Panc1 (cell line): ENCODE results near the gene TACC2. TPM values are rescaled to one million over a fixed set of nuclear protein-coding genes. Genes with fewer than 3 reads are reported as not detected.

ENCODE experiments used
- ATAC-seq: fragments of 200-7000 bp; cut with Tn5 transposase; 2 replicates; pipeline ENCODE4 v1.9.1; 2020; ENCODE audit warnings: mild to moderate bottlenecking, moderate library complexity
- BruUV-seq: library from RNA; stranded (reverse); fragments of 400-500 nt; replicated peaks from 2 replicates; lab custom pipeline; 2021; lab: Mats Ljungman, UMichigan
- CTCF ChIA-PET: fragments of 300-600 bp; sonication (Branson Sonifier 250); formaldehyde crosslinking; loops from one replicate; lab custom pipeline; 2022; ENCODE audit warnings: antibody characterized with exemption; lab: Charles Lee
- POLR2A ChIA-PET: fragments of 300-600 bp; sonication (Branson Sonifier 250); formaldehyde crosslinking; loops from one replicate; lab custom pipeline; 2022; ENCODE audit warnings: antibody characterized with exemption; lab: Charles Lee
- DNase-seq: peaks from one replicate; pipeline ENCODE4 v3.0.0-alpha.2; 2010; ENCODE audit warnings: low read depth, low spot score
- H3K27ac ChIP-seq: 2 replicates; pipeline ENCODE4 v1.5.1; 2011; ENCODE audit warnings: mild to moderate bottlenecking, low read length, inconsistent platforms
- H3K27me3 ChIP-seq: fragments of 200-500 bp; sonication (Bioruptor generic); 2 replicates; pipeline ENCODE4 v1.6.0; 2014; ENCODE audit warnings: low read length, inconsistent platforms; ENCODE audit not compliant: control insufficient read depth, insufficient read depth
- H3K36me3 ChIP-seq: fragments of 200-500 bp; sonication (Bioruptor generic); 2 replicates; pipeline ENCODE4 v1.5.1; 2014; ENCODE audit warnings: inconsistent platforms, mild to moderate bottlenecking, low read length, moderate library complexity; ENCODE audit not compliant: control insufficient read depth, insufficient read depth
- H3K4me1 ChIP-seq: 2 replicates; pipeline ENCODE4 v1.5.1; 2011; ENCODE audit warnings: inconsistent platforms, mild to moderate bottlenecking, low read length, moderate library complexity; ENCODE audit not compliant: control insufficient read depth, insufficient read depth
- H3K4me3 ChIP-seq, 2 experiments: 2 replicates each; pipeline ENCODE4 v1.5.1; 2011 to 2012; ENCODE audit warnings: low read depth in 2 of 2, low read length in 2 of 2, mild to moderate bottlenecking in 2 of 2, inconsistent platforms in 1 of 2, moderate library complexity in 1 of 2
- H3K9me3 ChIP-seq: fragments of 200-500 bp; sonication (Bioruptor generic); 2 replicates; pipeline ENCODE4 v1.5.1; 2014; ENCODE audit warnings: low read depth, mild to moderate bottlenecking, inconsistent platforms, low read length, moderate library complexity; ENCODE audit not compliant: control insufficient read depth, insufficient read depth
- CTCF ChIP-seq: fragments of 450-650 bp; IDR thresholded peaks from 2 replicates; pipeline ENCODE4 v1.5.1; 2017; ENCODE audit warnings: mild to moderate bottlenecking
- POLR2AphosphoS5 ChIP-seq: IDR thresholded peaks from 2 replicates; pipeline ENCODE4 v1.6.1; 2012; ENCODE audit warnings: mild to moderate bottlenecking, low read depth, low read length, moderate library complexity
- REST ChIP-seq, 2 experiments: IDR thresholded peaks; 2 replicates each; pipeline ENCODE4 v1.6.1; 2011 to 2012; ENCODE audit warnings: low read depth in 2 of 2, control low read depth in 1 of 2, low read length in 1 of 2, mild to moderate bottlenecking in 1 of 2, moderate library complexity in 1 of 2; ENCODE audit not compliant: insufficient read depth in 1 of 2
- SIN3A ChIP-seq: IDR thresholded peaks from 2 replicates; pipeline ENCODE4 v1.6.1; 2012; ENCODE audit warnings: low read depth, mild to moderate bottlenecking, low read length, moderate library complexity, borderline replicate concordance; ENCODE audit not compliant: insufficient read depth
- TCF7L2 ChIP-seq: IDR thresholded peaks from 2 replicates; pipeline ENCODE4 v1.6.1; 2011; ENCODE audit warnings: mild to moderate bottlenecking, low read depth, low read length, inconsistent platforms
- in situ Hi-C: cut with HindIII; loops from 2 replicates; pipeline ENCODE4 v1.10.0; 2016; ENCODE audit warnings: low sequenced_read_pairs, low pct_unique_long_range_greater_than_20kb
- intact Hi-C: fragments of 100-400 bp; cut with micrococcal nuclease; formaldehyde crosslinking; loops from one replicate; pipeline ENCODE4 v1.10.0; 2022; ENCODE audit not compliant: unreplicated experiment
- total RNA-seq: library from RNA; stranded (reverse); gene quantifications from one replicate; pipeline ENCODE4 v1.2.1, GENCODE V29; 2021; ENCODE audit not compliant: unreplicated experiment

The TACC2 gene
- total RNA-seq, 1 experiment from 2014 or later = 133 TPM

GRCh38 chr10:122001698-122002097 is 12.7 kb downstream of the TACC2 start:
- Histone ChIP-seq H3K4me1 (no peaks in the 10 kb centered on the region), H3K27ac (no peak overlapping the region), H3K36me3 (no peaks in the 10 kb centered on the region), H3K9me3 (peaks cover 7% of the 10 kb centered on the region; the same call in 1 of the 2 replicates), H3K27me3 (no peaks in the 10 kb centered on the region), H3K4me3 (no peak overlapping the region)
- CTCF ChIA-PET = no interaction called here
- TF ChIP-seq TCF7L2 (no peak), CTCF (no peak), POLR2AphosphoS5 (no peak), REST (IDR thresholded peaks at IDR 0.05; ENCODE audit: insufficient read depth in 1 of 2, low read depth in 2 of 2, low read length in 1 of 2) (no peak), SIN3A (no peak)
- DNase-seq = no peak
- intact Hi-C loops (no loop called here), in situ Hi-C loops (no loop called here)
- no peak for ATAC-seq
- BruUV-seq = no TSS peak
- POLR2A ChIA-PET = no interaction called here

- Histone ChIP-seq H3K27ac (no peak overlapping the region), H3K36me3 (no peaks in the 10 kb centered on the region), H3K4me3 (no peak overlapping the region), H3K4me1 (no peaks in the 10 kb centered on the region), H3K27me3 (no peaks in the 10 kb centered on the region), H3K9me3 (no peaks in the 10 kb centered on the region)
- TF ChIP-seq POLR2AphosphoS5 (no peak), REST (IDR thresholded peaks at IDR 0.05; ENCODE audit: insufficient read depth in 1 of 2, low read depth in 2 of 2, low read length in 1 of 2) (no peak), TCF7L2 (no peak), CTCF (no peak), SIN3A (no peak)
- intact Hi-C loops (no loop called here), in situ Hi-C loops (no loop called here)
- ATAC-seq (no peak), DNase-seq (no peak)
- ChIA-PET POLR2A (no interaction called here), CTCF (no interaction called here)
- BruUV-seq = no TSS peak
These were observed 18.5 kb downstream of the TACC2 start for GRCh38 chr10:122007415-122007814.
